ENCODE data around the gene NELFCD. TPM values are rescaled to one million over a fixed set of nuclear protein-coding genes. Genes with fewer than 3 reads are reported as not detected.

NELFCD gene
- total and polyA plus RNA-seq, 9 of the 15 experiments (the other 6 are each of a cell fraction or from before 2014, with no cell fraction given) = 11.7 to 163 (median 96.5) TPM

DNA sequence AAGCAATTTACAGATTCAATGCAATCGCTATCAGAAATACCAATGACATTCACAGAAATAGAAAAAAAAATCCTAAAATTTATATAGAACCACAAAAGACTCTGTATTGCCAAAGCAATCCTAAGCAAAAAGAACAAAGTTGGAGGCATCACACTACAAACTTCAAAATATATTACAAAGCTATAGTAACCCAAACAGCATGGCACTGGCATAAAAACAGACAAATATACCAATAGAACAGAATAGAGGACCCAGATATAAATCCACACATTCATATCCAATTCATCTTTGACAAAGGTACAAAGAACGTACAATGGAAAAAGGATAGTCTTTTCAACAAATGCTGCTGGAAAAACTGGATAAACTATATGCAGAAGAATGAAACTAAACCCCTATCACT, 11.6 kb upstream of the NELFCD start:
- Histone ChIP-seq H3K27ac (ENCODE audit: extremely low read depth, low read depth, low read length) (no peak overlapping the region), H3K9me1 (ENCODE audit: control insufficient read depth, insufficient read depth, low read length) (no peaks in the 10 kb centered on the region), H2AFZ (ENCODE audit: low read depth, low read length) (no peak overlapping the region), H3K36me3 (ENCODE audit: control insufficient read depth, insufficient read depth, low read length) (no peaks in the 10 kb centered on the region), H3K9ac (ENCODE audit: insufficient read depth in 1 of 2, low read depth in 2 of 2, low read length in 2 of 2) (no peak overlapping the region), H3K4me2 (ENCODE audit: insufficient read depth, low read length) (no peak overlapping the region), H3K4me3 (no peak overlapping the region), H3K4me1 (replicated peaks in 1 of 2; ENCODE audit: control insufficient read depth in 2 of 2, insufficient read depth in 2 of 2, low read length in 2 of 2) (no peaks in the 10 kb centered on the region), H3K79me2 (ENCODE audit: control insufficient read depth, insufficient read depth, low read length) (no peaks in the 10 kb centered on the region), H4K20me1 (replicated peaks; ENCODE audit: control insufficient read depth, insufficient read depth, low read length) (no peaks in the 10 kb centered on the region), H3K9me3 (replicated peaks; ENCODE audit: control insufficient read depth, insufficient read depth, low read depth, low read length) (no peaks in the 10 kb centered on the region), H3K27me3 (ENCODE audit: control insufficient read depth in 2 of 2, insufficient read depth in 2 of 2, low read length in 2 of 2) (peaks cover 25 to 37% of the 10 kb centered on the region in 2 experiments)
- no peak for DNase-seq (ENCODE audit: extremely low read depth in 1 of 4, low spot score in 3 of 4)
- FAIRE-seq = no peak
- ATAC-seq = no peak
- BruUV-seq (replicated peaks) = no TSS peak
- intact Hi-C loops (cut with micrococcal nuclease) (no loop called here), in situ Hi-C loops (cut with MboI) (no loop called here)
- POLR2A ChIA-PET = interaction anchor here (0.7 kb wide), 1 partner anchor 9 kb away, joined by 3 read pairs; no protein-coding TSS in a partner anchor
- CTCF ChIA-PET (ENCODE audit: low intra/inter-chr PET ratio) = no interaction called here
- 0% methylated on average over 2 of the region's 2 CpGs for WGBS (ENCODE audit: insufficient coverage, low coverage, missing lambda C conversion rate)
- TF ChIP-seq KDM2B (CRISPR knock-in tag; IDR thresholded peaks at IDR 0.05) = no peak
- TF ChIP-seq, protein P1, sequence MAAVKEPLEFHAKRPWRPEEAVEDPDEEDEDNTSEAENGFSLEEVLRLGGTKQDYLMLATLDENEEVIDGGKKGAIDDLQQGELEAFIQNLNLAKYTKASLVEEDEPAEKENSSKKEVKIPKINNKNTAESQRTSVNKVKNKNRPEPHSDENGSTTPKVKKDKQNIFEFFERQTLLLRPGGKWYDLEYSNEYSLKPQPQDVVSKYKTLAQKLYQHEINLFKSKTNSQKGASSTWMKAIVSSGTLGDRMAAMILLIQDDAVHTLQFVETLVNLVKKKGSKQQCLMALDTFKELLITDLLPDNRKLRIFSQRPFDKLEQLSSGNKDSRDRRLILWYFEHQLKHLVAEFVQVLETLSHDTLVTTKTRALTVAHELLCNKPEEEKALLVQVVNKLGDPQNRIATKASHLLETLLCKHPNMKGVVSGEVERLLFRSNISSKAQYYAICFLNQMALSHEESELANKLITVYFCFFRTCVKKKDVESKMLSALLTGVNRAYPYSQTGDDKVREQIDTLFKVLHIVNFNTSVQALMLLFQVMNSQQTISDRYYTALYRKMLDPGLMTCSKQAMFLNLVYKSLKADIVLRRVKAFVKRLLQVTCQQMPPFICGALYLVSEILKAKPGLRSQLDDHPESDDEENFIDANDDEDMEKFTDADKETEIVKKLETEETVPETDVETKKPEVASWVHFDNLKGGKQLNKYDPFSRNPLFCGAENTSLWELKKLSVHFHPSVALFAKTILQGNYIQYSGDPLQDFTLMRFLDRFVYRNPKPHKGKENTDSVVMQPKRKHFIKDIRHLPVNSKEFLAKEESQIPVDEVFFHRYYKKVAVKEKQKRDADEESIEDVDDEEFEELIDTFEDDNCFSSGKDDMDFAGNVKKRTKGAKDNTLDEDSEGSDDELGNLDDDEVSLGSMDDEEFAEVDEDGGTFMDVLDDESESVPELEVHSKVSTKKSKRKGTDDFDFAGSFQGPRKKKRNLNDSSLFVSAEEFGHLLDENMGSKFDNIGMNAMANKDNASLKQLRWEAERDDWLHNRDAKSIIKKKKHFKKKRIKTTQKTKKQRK (IDR thresholded peaks at IDR 0.05; ENCODE audit: borderline replicate concordance, low read depth, low read length) = no peak
- TF ChIP-seq FOXJ2 (tag; IDR thresholded peaks at IDR 0.05) = no peak
- peak in 1 of 2 experiments; percentile 16; a peak in 1 of 3 replicates for TF ChIP-seq CBX3 (IDR thresholded peaks at IDR 0.05; ENCODE audit: borderline replicate concordance in 1 of 2, low read length in 2 of 2)
- TF ChIP-seq, protein P2, sequence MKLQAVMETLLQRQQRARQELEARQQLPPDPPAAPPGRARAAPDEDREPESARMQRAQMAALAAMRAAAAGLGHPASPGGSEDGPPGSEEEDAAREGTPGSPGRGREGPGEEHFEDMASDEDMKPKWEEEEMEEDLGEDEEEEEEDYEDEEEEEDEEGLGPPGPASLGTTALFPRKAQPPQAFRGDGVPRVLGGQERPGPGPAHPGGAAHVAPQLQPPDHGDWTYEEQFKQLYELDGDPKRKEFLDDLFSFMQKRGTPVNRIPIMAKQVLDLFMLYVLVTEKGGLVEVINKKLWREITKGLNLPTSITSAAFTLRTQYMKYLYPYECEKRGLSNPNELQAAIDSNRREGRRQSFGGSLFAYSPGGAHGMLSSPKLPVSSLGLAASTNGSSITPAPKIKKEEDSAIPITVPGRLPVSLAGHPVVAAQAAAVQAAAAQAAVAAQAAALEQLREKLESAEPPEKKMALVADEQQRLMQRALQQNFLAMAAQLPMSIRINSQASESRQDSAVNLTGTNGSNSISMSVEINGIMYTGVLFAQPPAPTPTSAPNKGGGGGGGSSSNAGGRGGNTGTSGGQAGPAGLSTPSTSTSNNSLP (IDR thresholded peaks at IDR 0.05; ENCODE audit: borderline replicate concordance, low read depth, low read length) = no peak
- TF ChIP-seq, protein P3, sequence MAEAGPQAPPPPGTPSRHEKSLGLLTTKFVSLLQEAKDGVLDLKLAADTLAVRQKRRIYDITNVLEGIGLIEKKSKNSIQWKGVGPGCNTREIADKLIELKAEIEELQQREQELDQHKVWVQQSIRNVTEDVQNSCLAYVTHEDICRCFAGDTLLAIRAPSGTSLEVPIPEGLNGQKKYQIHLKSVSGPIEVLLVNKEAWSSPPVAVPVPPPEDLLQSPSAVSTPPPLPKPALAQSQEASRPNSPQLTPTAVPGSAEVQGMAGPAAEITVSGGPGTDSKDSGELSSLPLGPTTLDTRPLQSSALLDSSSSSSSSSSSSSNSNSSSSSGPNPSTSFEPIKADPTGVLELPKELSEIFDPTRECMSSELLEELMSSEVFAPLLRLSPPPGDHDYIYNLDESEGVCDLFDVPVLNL (CRISPR knock-in tag; IDR thresholded peaks at IDR 0.05; ENCODE audit: low read depth) = no peak
- no peak for TF ChIP-seq SP2 (IDR thresholded peaks at IDR 0.05; ENCODE audit: extremely low read depth, low read depth, low read length, poor library complexity, severe bottlenecking)
- no peak for TF ChIP-seq HMGN3 (IDR thresholded peaks at IDR 0.05; ENCODE audit: borderline replicate concordance, extremely low read depth, insufficient read length, low read depth, low read length)
- TF ChIP-seq FOXP1 (CRISPR knock-in tag; IDR thresholded peaks at IDR 0.05) = no peak
- TF ChIP-seq ZNF347 (CRISPR knock-in tag; IDR thresholded peaks at IDR 0.05; ENCODE audit: low read depth) = no peak
- TF ChIP-seq CBX2 (IDR thresholded peaks at IDR 0.05; ENCODE audit: insufficient read depth, low read length, poor library complexity, severe bottlenecking) = peak; percentile 3
- TF ChIP-seq BCOR (IDR thresholded peaks at IDR 0.05) = peak; percentile 51; the same call in 1 of the 2 replicates
- TF ChIP-seq RBM25 (IDR thresholded peaks at IDR 0.05; ENCODE audit: low read depth, low read length, severe bottlenecking) = peak; percentile 55
- TF ChIP-seq, protein P4, sequence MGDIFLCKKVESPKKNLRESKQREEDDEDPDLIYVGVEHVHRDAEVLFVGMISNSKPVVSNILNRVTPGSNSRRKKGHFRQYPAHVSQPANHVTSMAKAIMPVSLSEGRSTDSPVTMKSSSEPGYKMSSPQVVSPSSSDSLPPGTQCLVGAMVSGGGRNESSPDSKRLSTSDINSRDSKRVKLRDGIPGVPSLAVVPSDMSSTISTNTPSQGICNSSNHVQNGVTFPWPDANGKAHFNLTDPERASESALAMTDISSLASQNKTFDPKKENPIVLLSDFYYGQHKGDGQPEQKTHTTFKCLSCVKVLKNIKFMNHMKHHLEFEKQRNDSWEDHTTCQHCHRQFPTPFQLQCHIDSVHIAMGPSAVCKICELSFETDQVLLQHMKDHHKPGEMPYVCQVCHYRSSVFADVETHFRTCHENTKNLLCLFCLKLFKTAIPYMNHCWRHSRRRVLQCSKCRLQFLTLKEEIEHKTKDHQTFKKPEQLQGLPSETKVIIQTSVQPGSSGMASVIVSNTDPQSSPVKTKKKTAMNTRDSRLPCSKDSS (IDR thresholded peaks at IDR 0.05; ENCODE audit: low read depth, partially characterized antibody) = no peak
